ENCODE measurements around the gene GGN.
"Not testable (repeated sequence)": the region's sequence is repeated elsewhere in the genome, so short reads cannot be mapped to it uniquely, and the experiment has no call there.

GGN gene

DNA sequence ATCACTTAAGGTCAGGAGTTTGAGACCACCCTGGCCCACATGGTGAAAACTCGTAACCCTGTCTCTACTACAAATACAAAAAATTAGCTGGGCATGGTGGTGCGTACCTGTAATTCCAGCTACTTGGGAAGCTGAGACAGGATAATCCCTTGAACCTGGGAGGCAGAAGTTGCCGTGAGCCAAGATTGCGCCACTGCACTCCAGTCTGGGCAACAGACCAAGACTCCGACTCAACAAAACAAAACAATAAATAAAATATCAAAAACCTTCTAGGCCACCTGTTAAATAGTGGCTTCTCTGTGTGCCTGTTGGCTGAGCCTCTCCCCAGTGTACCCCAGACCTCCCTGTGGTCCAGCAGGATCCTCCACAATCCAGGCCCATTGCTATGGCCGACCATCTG is 16.8 kb downstream of the GGN start:
- Histone ChIP-seq H3K4me1 (ENCODE audit: control insufficient read depth, insufficient read depth, low read length) (no peaks in the 10 kb centered on the region), H3K9me3 (ENCODE audit: control insufficient read depth, insufficient read depth, low read length) (no peaks in the 10 kb centered on the region), H3K36me3 (ENCODE audit: control insufficient read depth, insufficient read depth, low read length) (no peaks in the 10 kb centered on the region), H3K27me3 (ENCODE audit: control insufficient read depth, insufficient read depth, low read length) (peaks cover 8% of the 10 kb centered on the region), H3K4me3 (ENCODE audit: low read depth, low read length) (no peak overlapping the region), H3K9ac (ENCODE audit: low read depth, low read length) (no peak overlapping the region)

GRCh38 chr19:38370299-38370698 is 17.5 kb downstream of the GGN start:
- Histone ChIP-seq H3K27me3 (ENCODE audit: control insufficient read depth, insufficient read depth, low read length) (peaks cover 8% of the 10 kb centered on the region), H3K36me3 (ENCODE audit: control insufficient read depth, insufficient read depth, low read length) (no peaks in the 10 kb centered on the region), H3K4me3 (ENCODE audit: low read depth, low read length) (no peak overlapping the region), H3K9ac (ENCODE audit: low read depth, low read length) (no peak overlapping the region), H3K4me1 (ENCODE audit: control insufficient read depth, insufficient read depth, low read length) (no peaks in the 10 kb centered on the region), H3K9me3 (ENCODE audit: control insufficient read depth, insufficient read depth, low read length) (no peaks in the 10 kb centered on the region)

- H3K36me3 ChIP-seq (ENCODE audit: control insufficient read depth, insufficient read depth, low read length), result no peaks in the 10 kb centered on the region
- no peak overlapping the region for H3K9ac ChIP-seq (ENCODE audit: low read depth, low read length)
- no peaks in the 10 kb centered on the region for H3K9me3 ChIP-seq (ENCODE audit: control insufficient read depth, insufficient read depth, low read length)
- H3K27me3 ChIP-seq (ENCODE audit: control insufficient read depth, insufficient read depth, low read length), result peaks cover 8% of the 10 kb centered on the region
- no peaks in the 10 kb centered on the region for H3K4me1 ChIP-seq (ENCODE audit: control insufficient read depth, insufficient read depth, low read length)
- H3K4me3 ChIP-seq (ENCODE audit: low read depth, low read length), result no peak overlapping the region
Observed at GRCh38 chr19:38369584-38369983, 18.2 kb downstream of the GGN start.

DNA sequence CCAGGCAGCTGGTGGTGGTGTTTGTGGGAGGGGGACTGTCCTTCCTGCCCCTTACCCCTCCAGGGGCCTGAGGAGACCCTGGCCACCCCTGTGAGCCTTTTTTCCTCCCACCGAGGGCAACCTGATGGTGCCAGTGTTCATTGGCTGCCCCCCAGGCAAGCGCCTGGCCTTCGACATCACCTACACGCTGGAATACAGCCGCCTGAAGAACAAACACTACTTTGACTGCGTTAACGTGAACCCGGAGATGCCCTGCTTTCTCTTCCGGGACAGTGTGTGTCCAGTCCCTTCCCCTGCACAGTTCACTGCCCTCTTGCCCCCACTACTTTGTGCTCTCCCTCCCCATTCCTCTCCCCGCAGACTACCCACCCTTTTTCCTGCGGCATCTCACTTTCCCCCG is 20.8 kb downstream of the GGN start:
- no peak overlapping the region for H3K4me3 ChIP-seq (ENCODE audit: low read depth, low read length)
- no peak overlapping the region for H3K9ac ChIP-seq (ENCODE audit: low read depth, low read length)
- no peaks in the 10 kb centered on the region for H3K9me3 ChIP-seq (ENCODE audit: control insufficient read depth, insufficient read depth, low read length)
- H3K4me1 ChIP-seq (ENCODE audit: control insufficient read depth, insufficient read depth, low read length), result no peaks in the 10 kb centered on the region
- H3K27me3 ChIP-seq (ENCODE audit: control insufficient read depth, insufficient read depth, low read length), result peaks cover 8% of the 10 kb centered on the region
- H3K36me3 ChIP-seq (ENCODE audit: control insufficient read depth, insufficient read depth, low read length), result no peaks in the 10 kb centered on the region

DNA sequence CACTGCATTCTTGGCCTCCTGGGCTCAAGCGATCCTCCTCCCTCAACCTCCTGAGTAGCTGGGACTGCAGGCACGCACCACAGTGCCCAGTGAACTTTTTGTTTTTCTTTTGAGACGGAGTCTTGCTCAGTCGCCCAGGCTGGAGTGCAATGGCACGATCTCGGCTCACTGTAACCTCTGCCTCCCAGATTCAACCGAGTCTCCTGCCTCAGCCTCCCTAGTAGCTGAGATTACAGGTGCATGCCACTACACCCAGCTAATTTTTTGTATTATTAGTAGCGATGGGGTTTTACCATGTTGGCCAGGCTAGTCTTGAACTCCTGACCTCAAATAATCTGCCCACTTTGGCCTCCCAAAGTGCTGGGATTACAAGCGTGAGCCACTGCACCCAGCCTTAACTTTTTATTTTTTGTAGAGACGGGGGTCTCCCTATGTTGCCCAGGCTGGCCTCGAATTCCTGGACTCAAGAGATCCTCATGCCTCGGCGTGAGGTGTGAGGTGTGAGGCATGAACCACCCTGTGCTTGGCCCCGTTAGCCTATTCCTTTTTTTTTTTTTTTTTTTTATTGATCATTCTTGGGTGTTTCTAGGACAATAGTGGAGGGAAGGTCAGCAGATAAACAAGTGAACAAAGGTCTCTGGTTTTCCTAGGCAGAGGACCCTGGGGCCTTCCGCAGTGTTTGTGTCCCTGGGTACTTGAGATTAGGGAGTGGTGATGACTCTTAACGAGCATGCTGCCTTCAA is 24.7 kb downstream of the GGN start:
- H3K36me3 ChIP-seq (ENCODE audit: control insufficient read depth, insufficient read depth, low read length); H3K9ac ChIP-seq (ENCODE audit: low read depth, low read length); H3K9me3 ChIP-seq (ENCODE audit: control insufficient read depth, insufficient read depth, low read length); H3K4me1 ChIP-seq (ENCODE audit: control insufficient read depth, insufficient read depth, low read length): not testable (repeated sequence)
- peaks cover 30% of the 10 kb centered on the region for H3K27me3 ChIP-seq (ENCODE audit: control insufficient read depth, insufficient read depth, low read length)
- H3K4me3 ChIP-seq (ENCODE audit: low read depth, low read length), result peak overlapping the region; percentile 23

- H3K4me3 ChIP-seq (ENCODE audit: low read depth, low read length), result peak overlapping the region; percentile 75
- no peak overlapping the region for H3K9ac ChIP-seq (ENCODE audit: low read depth, low read length)
- no peaks in the 10 kb centered on the region for H3K36me3 ChIP-seq (ENCODE audit: control insufficient read depth, insufficient read depth, low read length)
- peaks cover 33% of the 10 kb centered on the region for H3K27me3 ChIP-seq (ENCODE audit: control insufficient read depth, insufficient read depth, low read length)
- peaks cover 3% of the 10 kb centered on the region for H3K4me1 ChIP-seq (ENCODE audit: control insufficient read depth, insufficient read depth, low read length)
- no peaks in the 10 kb centered on the region for H3K9me3 ChIP-seq (ENCODE audit: control insufficient read depth, insufficient read depth, low read length)
Observed at GRCh38 chr19:38362076-38362945, 25.5 kb downstream of the GGN start.

- H3K27me3 ChIP-seq (ENCODE audit: control insufficient read depth, insufficient read depth, low read length), result peaks cover 33% of the 10 kb centered on the region
- no peak overlapping the region for H3K9ac ChIP-seq (ENCODE audit: low read depth, low read length)
- H3K36me3 ChIP-seq (ENCODE audit: control insufficient read depth, insufficient read depth, low read length), result no peaks in the 10 kb centered on the region
Observed at GRCh38 chr19:38361633-38362075, 26.2 kb downstream of the GGN start.

DNA sequence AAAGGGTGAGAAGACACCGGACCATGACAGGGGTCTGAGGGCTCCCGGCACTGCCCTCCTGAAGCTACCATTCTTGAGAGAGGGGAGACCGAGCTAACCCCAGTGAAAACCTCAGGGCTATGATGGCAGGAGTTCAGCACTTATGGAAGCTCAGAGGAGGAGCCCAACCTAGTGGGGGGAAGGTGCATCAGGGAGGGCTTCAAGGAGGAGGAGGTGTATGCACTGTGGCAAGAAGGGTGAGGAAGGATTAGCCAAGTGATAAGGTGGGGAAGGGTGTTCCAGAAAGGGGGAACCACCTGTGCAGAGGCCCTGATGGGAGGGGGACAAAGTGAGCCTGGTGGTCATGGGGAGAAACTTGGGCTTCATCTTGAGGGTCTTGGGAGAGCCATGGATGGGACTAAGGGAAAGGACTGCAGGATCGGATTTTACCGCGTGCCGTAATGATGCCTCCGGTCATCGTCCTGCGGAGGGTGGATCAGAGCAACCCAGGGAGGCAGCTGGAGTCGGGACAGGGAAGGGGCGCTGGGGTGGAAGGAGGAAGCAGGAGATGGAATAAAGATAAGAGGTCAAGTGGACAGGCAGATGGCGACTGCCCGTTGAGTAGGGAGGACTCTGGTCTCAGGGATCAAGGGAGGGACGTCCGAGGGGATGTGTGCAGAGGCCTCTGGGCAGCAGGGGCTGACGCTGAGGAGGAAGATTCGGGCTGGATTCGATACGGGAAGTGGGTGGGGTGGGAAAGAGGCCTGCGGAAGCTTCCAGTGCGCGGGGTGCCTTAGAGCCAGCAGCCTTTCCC is 26.8 kb downstream of the GGN start:
- Histone ChIP-seq H3K4me1 (ENCODE audit: control insufficient read depth, insufficient read depth, low read length) (peaks cover 3% of the 10 kb centered on the region), H3K9ac (ENCODE audit: low read depth, low read length) (no peak overlapping the region), H3K9me3 (ENCODE audit: control insufficient read depth, insufficient read depth, low read length) (no peaks in the 10 kb centered on the region), H3K36me3 (ENCODE audit: control insufficient read depth, insufficient read depth, low read length) (no peaks in the 10 kb centered on the region), H3K27me3 (ENCODE audit: control insufficient read depth, insufficient read depth, low read length) (peaks cover 35% of the 10 kb centered on the region), H3K4me3 (ENCODE audit: low read depth, low read length) (peak overlapping the region; percentile 70)

More at GRCh38 chr19:38361633-38362075, 26.2 kb downstream of the GGN start:
- H3K4me3 ChIP-seq (ENCODE audit: low read depth, low read length), result peak overlapping the region; percentile 75
- no peaks in the 10 kb centered on the region for H3K9me3 ChIP-seq (ENCODE audit: control insufficient read depth, insufficient read depth, low read length)
- peaks cover 3% of the 10 kb centered on the region for H3K4me1 ChIP-seq (ENCODE audit: control insufficient read depth, insufficient read depth, low read length)

DNA sequence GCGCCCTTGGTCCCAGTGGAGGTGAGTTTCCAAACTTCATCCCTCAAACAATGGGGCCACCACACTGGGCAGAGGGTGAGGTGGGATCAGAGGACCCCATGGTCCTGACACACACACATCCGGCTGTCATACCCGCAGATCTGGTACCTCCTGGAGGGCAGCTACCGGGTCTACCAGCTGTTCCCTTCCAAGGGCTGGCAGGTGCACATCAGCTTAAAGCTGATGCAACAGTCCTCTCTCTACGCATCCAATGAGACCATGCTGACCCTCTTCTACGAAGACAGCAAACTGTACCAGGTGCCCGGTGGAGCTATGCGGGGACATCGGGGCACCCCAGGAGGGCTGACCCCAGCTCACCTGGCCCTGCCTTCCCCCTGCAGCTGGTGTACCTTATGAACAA is 27.5 kb downstream of the GGN start:
- Histone ChIP-seq H3K4me3 (ENCODE audit: low read depth, low read length) (no peak overlapping the region), H3K9me3 (ENCODE audit: control insufficient read depth, insufficient read depth, low read length) (no peaks in the 10 kb centered on the region), H3K4me1 (ENCODE audit: control insufficient read depth, insufficient read depth, low read length) (peaks cover 3% of the 10 kb centered on the region), H3K9ac (ENCODE audit: low read depth, low read length) (no peak overlapping the region), H3K27me3 (ENCODE audit: control insufficient read depth, insufficient read depth, low read length) (peaks cover 35% of the 10 kb centered on the region), H3K36me3 (ENCODE audit: control insufficient read depth, insufficient read depth, low read length) (no peaks in the 10 kb centered on the region)

DNA sequence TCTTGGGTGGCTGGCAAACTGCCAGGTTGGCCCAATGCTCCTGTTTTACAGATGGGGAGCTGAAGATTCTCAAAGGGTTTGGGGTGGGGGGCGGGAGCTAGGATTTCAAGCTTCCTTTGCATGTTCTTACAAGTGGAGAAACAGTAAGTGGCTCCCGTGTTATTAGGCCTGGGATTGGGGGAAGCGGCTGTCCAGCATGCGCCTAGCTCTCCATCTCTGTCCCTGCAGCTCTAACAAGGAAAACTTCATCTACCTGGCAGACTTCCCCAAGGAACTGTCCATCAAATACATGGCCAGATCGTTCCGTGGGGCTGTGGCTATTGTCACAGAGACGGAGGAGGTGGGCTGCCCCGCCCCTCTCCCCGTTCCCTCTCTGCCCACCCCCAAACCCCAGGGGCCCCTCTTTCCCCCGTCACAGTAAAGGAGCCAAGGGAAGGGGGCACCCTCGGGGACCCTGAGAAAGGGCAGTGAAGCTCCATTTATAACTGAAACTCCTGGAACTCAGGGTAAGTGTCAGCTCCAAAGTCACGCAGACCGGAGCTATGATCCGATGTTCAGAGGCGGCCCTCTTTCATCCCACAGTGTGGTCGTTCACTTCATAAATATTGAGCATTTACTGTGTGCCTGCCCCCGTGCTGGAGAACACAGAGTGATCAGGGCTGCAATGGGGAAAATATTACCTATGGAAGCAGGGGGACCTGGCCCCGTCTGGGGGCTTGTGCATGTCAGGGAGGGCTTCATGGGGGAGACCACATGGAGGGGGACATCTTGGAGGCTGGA is 28.4 kb downstream of the GGN start:
- Histone ChIP-seq H3K9ac (ENCODE audit: low read depth, low read length) (no peak overlapping the region), H3K4me1 (ENCODE audit: control insufficient read depth, insufficient read depth, low read length) (peaks cover 3% of the 10 kb centered on the region), H3K36me3 (ENCODE audit: control insufficient read depth, insufficient read depth, low read length) (no peaks in the 10 kb centered on the region), H3K4me3 (ENCODE audit: low read depth, low read length) (no peak overlapping the region), H3K9me3 (ENCODE audit: control insufficient read depth, insufficient read depth, low read length) (no peaks in the 10 kb centered on the region), H3K27me3 (ENCODE audit: control insufficient read depth, insufficient read depth, low read length) (peaks cover 35% of the 10 kb centered on the region)

GRCh38 chr19:38358071-38358470 is 29.8 kb downstream of the GGN start:
- H3K4me1 ChIP-seq (ENCODE audit: control insufficient read depth, insufficient read depth, low read length), result peaks cover 3% of the 10 kb centered on the region
- H3K27me3 ChIP-seq (ENCODE audit: control insufficient read depth, insufficient read depth, low read length), result peaks cover 35% of the 10 kb centered on the region
- no peak overlapping the region for H3K9ac ChIP-seq (ENCODE audit: low read depth, low read length)
- H3K36me3 ChIP-seq (ENCODE audit: control insufficient read depth, insufficient read depth, low read length), result no peaks in the 10 kb centered on the region
- H3K9me3 ChIP-seq (ENCODE audit: control insufficient read depth, insufficient read depth, low read length), result no peaks in the 10 kb centered on the region
- no peak overlapping the region for H3K4me3 ChIP-seq (ENCODE audit: low read depth, low read length)
